Neural progenitor cell (in vitro differentiated cells): ENCODE measurements around the gene SLC23A2.

Source experiments
- CTCF ChIP-seq: fragments of 200-600 bp; sonication (generic); IDR thresholded peaks from 2 replicates; pipeline ENCODE4 v1.5.1; 2017; ENCODE audit warnings: antibody characterized with exemption, mild to moderate bottlenecking
- EZH2 ChIP-seq: fragments of 200-600 bp; sonication (generic); IDR thresholded peaks from 2 replicates; pipeline ENCODE4 v1.6.1; 2017; ENCODE audit warnings: antibody characterized with exemption, mild to moderate bottlenecking, moderate library complexity
- EZH2phosphoT487 ChIP-seq: fragments of 200-600 bp; sonication (generic); IDR thresholded peaks from 2 replicates; pipeline ENCODE4 v1.6.1; 2017; ENCODE audit warnings: antibody characterized with exemption

GRCh38 chr20:4830259-4830658 lies 171.1 kb downstream of the SLC23A2 start:
- no peak for TF ChIP-seq CTCF
- no peak for TF ChIP-seq EZH2phosphoT487
- no peak for TF ChIP-seq EZH2
